ENCODE measurements around the gene ERCC8.
"Not testable (repeated sequence)": the region's sequence is repeated elsewhere in the genome, so short reads cannot be mapped to it uniquely, and the experiment has no call there.

ERCC8 gene

DNA sequence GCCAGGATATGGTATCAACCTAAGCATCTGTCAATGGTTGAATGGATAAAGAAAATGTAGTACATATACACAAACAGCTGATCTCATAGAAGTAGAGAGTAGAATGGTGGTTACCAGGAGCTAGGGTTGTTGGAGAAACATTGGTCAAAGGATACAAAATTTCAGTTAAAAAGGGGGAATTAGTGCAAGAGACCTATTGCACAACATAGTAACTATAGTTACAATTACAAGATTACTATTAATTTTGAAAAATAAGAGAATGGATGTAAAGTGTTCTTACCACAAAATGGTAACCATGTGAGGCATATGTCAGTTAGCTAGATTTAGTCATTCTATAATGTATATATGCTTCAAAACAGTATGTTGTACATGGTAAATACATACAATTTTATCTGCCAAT is 72.0 kb downstream of the ERCC8 start:
- no peaks in the 10 kb centered on the region for H3K9me3 ChIP-seq (ENCODE audit: control insufficient read depth, insufficient read depth, low read depth, low read length)
- ChIA-PET CTCF (interaction anchor here (1.1 kb wide), 1 partner anchor 9 kb away, joined by 3 read pairs; no protein-coding TSS in a partner anchor), POLR2A (no interaction called here)
- H3K4me1 ChIP-seq (ENCODE audit: control insufficient read depth, insufficient read depth, low read length): no peaks in the 10 kb centered on the region
- H3K36me3 ChIP-seq (ENCODE audit: control insufficient read depth in 2 of 2, insufficient read depth in 1 of 2, low read length in 2 of 2): no peaks in the 10 kb centered on the region
- no peak for TF ChIP-seq ZNF660 (tag by site-specific recombination; IDR thresholded peaks at IDR 0.05)
- no peak for TF ChIP-seq ZNF155 (tag by site-specific recombination; IDR thresholded peaks at IDR 0.05)
- TF ChIP-seq ZNF747 (tag by site-specific recombination; IDR thresholded peaks at IDR 0.05): no peak
- TF ChIP-seq SETDB1 (IDR thresholded peaks at IDR 0.05; ENCODE audit: insufficient read length, low read length): no peak
- TF ChIP-seq ZNF645 (tag by site-specific recombination; IDR thresholded peaks at IDR 0.05): no peak
- TF ChIP-seq ZNF837 (tag by site-specific recombination; IDR thresholded peaks at IDR 0.05): no peak
- no peak for TF ChIP-seq ZNF146 (tag by site-specific recombination; IDR thresholded peaks at IDR 0.05)
- no peak for TF ChIP-seq BCL11B (tag by site-specific recombination; IDR thresholded peaks at IDR 0.05; ENCODE audit: low read depth)
- TF ChIP-seq PRDM4 (tag by site-specific recombination; IDR thresholded peaks at IDR 0.05): no peak
- no peak for TF ChIP-seq ZBTB20 (tag by site-specific recombination; IDR thresholded peaks at IDR 0.05)
- no peak for TF ChIP-seq ZNF501 (tag by site-specific recombination; IDR thresholded peaks at IDR 0.05)
- TF ChIP-seq ZNF138 (tag by site-specific recombination; IDR thresholded peaks at IDR 0.05; ENCODE audit: borderline replicate concordance): no peak
- no peak for TF ChIP-seq ZIC2 (tag by site-specific recombination; IDR thresholded peaks at IDR 0.05)
- TF ChIP-seq ZNF843 (tag by site-specific recombination; IDR thresholded peaks at IDR 0.05): no peak
- no peak for TF ChIP-seq ZSCAN16 (tag by site-specific recombination; IDR thresholded peaks at IDR 0.05)
- TF ChIP-seq, protein P1, sequence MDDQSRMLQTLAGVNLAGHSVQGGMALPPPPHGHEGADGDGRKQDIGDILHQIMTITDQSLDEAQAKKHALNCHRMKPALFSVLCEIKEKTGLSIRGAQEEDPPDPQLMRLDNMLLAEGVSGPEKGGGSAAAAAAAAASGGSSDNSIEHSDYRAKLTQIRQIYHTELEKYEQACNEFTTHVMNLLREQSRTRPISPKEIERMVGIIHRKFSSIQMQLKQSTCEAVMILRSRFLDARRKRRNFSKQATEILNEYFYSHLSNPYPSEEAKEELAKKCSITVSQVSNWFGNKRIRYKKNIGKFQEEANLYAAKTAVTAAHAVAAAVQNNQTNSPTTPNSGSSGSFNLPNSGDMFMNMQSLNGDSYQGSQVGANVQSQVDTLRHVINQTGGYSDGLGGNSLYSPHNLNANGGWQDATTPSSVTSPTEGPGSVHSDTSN (CRISPR knock-in tag; IDR thresholded peaks at IDR 0.05): no peak
- TF ChIP-seq ZFHX2 (tag by site-specific recombination; conservative IDR thresholded peaks at IDR 0.05): no peak
- TF ChIP-seq ZNF664 (tag by site-specific recombination; IDR thresholded peaks at IDR 0.05): no peak
- H3K4me3 ChIP-seq (ENCODE audit: low read depth, low read length): no peak overlapping the region
- H3K27ac ChIP-seq (ENCODE audit: extremely low read depth, low read depth, low read length): no peak overlapping the region

- no peak overlapping the region for H3K4me3 ChIP-seq (ENCODE audit: low read depth, low read length)
- ChIA-PET POLR2A (interaction anchor here (1.3 kb wide), 1 partner anchor 26 kb away, joined by 3 read pairs; the partner anchor contains the start of gene ELOVL7), CTCF (no interaction called here)
- TF ChIP-seq KLF10 (tag by site-specific recombination; IDR thresholded peaks at IDR 0.05): no peak
- H3K4me1 ChIP-seq (ENCODE audit: control insufficient read depth, insufficient read depth, low read length): no peaks in the 10 kb centered on the region
- H3K27ac ChIP-seq (ENCODE audit: extremely low read depth, low read depth, low read length): no peak overlapping the region
- H3K9me3 ChIP-seq (ENCODE audit: control insufficient read depth, insufficient read depth, low read depth, low read length): no peaks in the 10 kb centered on the region
- H3K36me3 ChIP-seq (ENCODE audit: control insufficient read depth in 2 of 2, insufficient read depth in 1 of 2, low read length in 2 of 2): no peaks in the 10 kb centered on the region
Measured at GRCh38 chr5:60870857-60871256, 74.0 kb downstream of the ERCC8 start.

DNA sequence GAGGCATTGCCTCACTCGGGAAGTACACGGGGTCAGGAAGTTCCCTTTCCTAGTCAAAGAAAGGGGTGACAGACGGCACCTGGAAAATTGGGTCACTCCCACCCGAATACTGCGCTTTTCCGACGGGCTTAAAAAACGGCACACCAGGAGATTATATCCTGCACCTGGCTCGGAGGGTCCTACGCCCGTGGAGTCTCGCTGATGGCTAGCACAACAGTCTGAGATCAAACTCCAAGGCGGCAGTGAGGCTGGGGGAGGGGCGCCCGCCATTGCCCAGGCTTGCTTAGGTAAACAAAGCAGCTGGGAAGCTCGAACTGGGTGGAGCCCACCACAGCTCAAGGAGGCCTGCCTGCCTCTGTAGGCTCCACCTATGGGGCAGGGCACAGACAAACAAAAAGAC is 84.3 kb downstream of the ERCC8 start:
- H3K4me1 ChIP-seq (ENCODE audit: control insufficient read depth, insufficient read depth, low read length); H3K9me3 ChIP-seq (ENCODE audit: control insufficient read depth, insufficient read depth, low read depth, low read length); H3K27ac ChIP-seq (ENCODE audit: extremely low read depth, low read depth, low read length); POLR2A ChIA-PET; H3K4me3 ChIP-seq (ENCODE audit: low read depth, low read length); CTCF ChIA-PET; H3K36me3 ChIP-seq (ENCODE audit: control insufficient read depth in 2 of 2, insufficient read depth in 1 of 2, low read length in 2 of 2): not testable (repeated sequence)
